ENCODE data around the gene KCNQ4. TPM values are rescaled to one million over a fixed set of nuclear protein-coding genes. Genes with fewer than 3 reads are reported as not detected.

KCNQ4 gene
- total and polyA plus RNA-seq, 2 donors (not counting 1 experiment from before 2014, with no cell fraction given), result 0.16 to 0.20 TPM

GRCh38 chr1:40876436-40876761, 92.8 kb downstream of the KCNQ4 start:
- Mint-ChIP-seq H3K9me3 (ENCODE audit: insufficient read depth) (peaks cover 2% of the 10 kb centered on the region), H3K4me3 (no peak overlapping the region), H3K4me1 (no peaks in the 10 kb centered on the region), H3K27ac (no peak overlapping the region), H3K27me3 (peaks cover 21% of the 10 kb centered on the region)
- Histone ChIP-seq H3K27ac (ENCODE audit: low read length in 2 of 2) (no peak overlapping the region), H3K36me3 (replicated peaks in 1 of 2; ENCODE audit: control extremely low read depth in 1 of 2, control insufficient read depth in 1 of 2, extremely low read depth in 1 of 2, insufficient read depth in 2 of 2, low read length in 1 of 2) (no peaks in the 10 kb centered on the region), H3K9ac (ENCODE audit: low read length) (no peak overlapping the region), H3K79me2 (ENCODE audit: control insufficient read depth, insufficient read depth, low read length) (no peaks in the 10 kb centered on the region), H3K4me3 (ENCODE audit: control extremely low read depth in 1 of 5, extremely low read depth in 1 of 5, insufficient read depth in 1 of 5, low read depth in 2 of 5, low read length in 4 of 5) (no peak overlapping the region), H2AFZ (ENCODE audit: insufficient read depth, low read depth, low read length, poor library complexity, severe bottlenecking) (no peak overlapping the region), H3K4me2 (replicated peaks; ENCODE audit: low read depth, low read length, poor library complexity, severe bottlenecking) (no peak overlapping the region), H4K20me1 (ENCODE audit: control insufficient read depth, insufficient read depth, low read length, poor library complexity, severe bottlenecking) (no peaks in the 10 kb centered on the region), H3K27me3 (replicated peaks in 1 of 4; ENCODE audit: control extremely low read depth in 1 of 4, control insufficient read depth in 3 of 4, insufficient read depth in 4 of 4, low read length in 3 of 4) (peaks cover 0 to 19% (median 2%) of the 10 kb centered on the region in 4 experiments), H3K9me3 (ENCODE audit: control extremely low read depth in 1 of 3, control insufficient read depth in 2 of 3, insufficient read depth in 1 of 3, low read length in 2 of 3) (no peaks in the 10 kb centered on the region), H3K4me1 (ENCODE audit: control insufficient read depth in 2 of 2, insufficient read depth in 2 of 2, low read length in 2 of 2) (no peaks in the 10 kb centered on the region)
- 100% methylated on average over 2 of the region's 2 CpGs for WGBS (ENCODE audit: insufficient coverage)
- ATAC-seq (ENCODE audit: low read depth) (no peak), DNase-seq (no peak)
- POLR2A ChIA-PET, result no interaction called here
- CTCF ChIA-PET, result no interaction called here
- TF ChIP-seq EZH2 (IDR thresholded peaks at IDR 0.05; ENCODE audit: borderline replicate concordance, insufficient read depth, low read depth, low read length, poor library complexity, severe bottlenecking), result no peak
- TF ChIP-seq, protein P1, sequence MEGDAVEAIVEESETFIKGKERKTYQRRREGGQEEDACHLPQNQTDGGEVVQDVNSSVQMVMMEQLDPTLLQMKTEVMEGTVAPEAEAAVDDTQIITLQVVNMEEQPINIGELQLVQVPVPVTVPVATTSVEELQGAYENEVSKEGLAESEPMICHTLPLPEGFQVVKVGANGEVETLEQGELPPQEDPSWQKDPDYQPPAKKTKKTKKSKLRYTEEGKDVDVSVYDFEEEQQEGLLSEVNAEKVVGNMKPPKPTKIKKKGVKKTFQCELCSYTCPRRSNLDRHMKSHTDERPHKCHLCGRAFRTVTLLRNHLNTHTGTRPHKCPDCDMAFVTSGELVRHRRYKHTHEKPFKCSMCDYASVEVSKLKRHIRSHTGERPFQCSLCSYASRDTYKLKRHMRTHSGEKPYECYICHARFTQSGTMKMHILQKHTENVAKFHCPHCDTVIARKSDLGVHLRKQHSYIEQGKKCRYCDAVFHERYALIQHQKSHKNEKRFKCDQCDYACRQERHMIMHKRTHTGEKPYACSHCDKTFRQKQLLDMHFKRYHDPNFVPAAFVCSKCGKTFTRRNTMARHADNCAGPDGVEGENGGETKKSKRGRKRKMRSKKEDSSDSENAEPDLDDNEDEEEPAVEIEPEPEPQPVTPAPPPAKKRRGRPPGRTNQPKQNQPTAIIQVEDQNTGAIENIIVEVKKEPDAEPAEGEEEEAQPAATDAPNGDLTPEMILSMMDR (IDR thresholded peaks at IDR 0.05), result no peak
- intact Hi-C loops (cut with micrococcal nuclease), result no loop called here

GRCh38 chr1:40876891-40877290, 93.3 kb downstream of the KCNQ4 start:
- H3K9me3 Mint-ChIP-seq (ENCODE audit: insufficient read depth), result peaks cover 2% of the 10 kb centered on the region
- no peak overlapping the region for H3K4me3 Mint-ChIP-seq
- POLR2A ChIA-PET, result no interaction called here

More at GRCh38 chr1:40876891-40877290, 93.3 kb downstream of the KCNQ4 start:
- H3K4me3 ChIP-seq (ENCODE audit: control extremely low read depth in 1 of 5, extremely low read depth in 1 of 5, insufficient read depth in 1 of 5, low read depth in 2 of 5, low read length in 4 of 5), result no peak overlapping the region
- ATAC-seq (ENCODE audit: low read depth), result no peak
- H3K4me1 ChIP-seq (ENCODE audit: control insufficient read depth in 2 of 2, insufficient read depth in 2 of 2, low read length in 2 of 2), result no peaks in the 10 kb centered on the region
- Mint-ChIP-seq H3K27me3 (peaks cover 21% of the 10 kb centered on the region), H3K4me1 (no peaks in the 10 kb centered on the region), H3K27ac (no peak overlapping the region)
- no peak overlapping the region for H3K4me2 ChIP-seq (replicated peaks; ENCODE audit: low read depth, low read length, poor library complexity, severe bottlenecking)
- TF ChIP-seq EZH2 (IDR thresholded peaks at IDR 0.05; ENCODE audit: borderline replicate concordance, insufficient read depth, low read depth, low read length, poor library complexity, severe bottlenecking), result no peak
- TF ChIP-seq, protein P1 (IDR thresholded peaks at IDR 0.05), result no peak
- H3K9me3 ChIP-seq (ENCODE audit: control extremely low read depth in 1 of 3, control insufficient read depth in 2 of 3, insufficient read depth in 1 of 3, low read length in 2 of 3), result no peaks in the 10 kb centered on the region
- no peak overlapping the region for H2AFZ ChIP-seq (ENCODE audit: insufficient read depth, low read depth, low read length, poor library complexity, severe bottlenecking)
- peaks cover 0 to 21% (median 2%) of the 10 kb centered on the region in 4 experiments for H3K27me3 ChIP-seq (replicated peaks in 1 of 4; ENCODE audit: control extremely low read depth in 1 of 4, control insufficient read depth in 3 of 4, insufficient read depth in 4 of 4, low read length in 3 of 4)
- CTCF ChIA-PET, result no interaction called here
- intact Hi-C loops (cut with micrococcal nuclease), result no loop called here
- no peaks in the 10 kb centered on the region for H4K20me1 ChIP-seq (ENCODE audit: control insufficient read depth, insufficient read depth, low read length, poor library complexity, severe bottlenecking)
- H3K27ac ChIP-seq (ENCODE audit: low read length in 2 of 2), result no peak overlapping the region
- DNase-seq, result no peak
- no peaks in the 10 kb centered on the region for H3K79me2 ChIP-seq (ENCODE audit: control insufficient read depth, insufficient read depth, low read length)
- WGBS (ENCODE audit: insufficient coverage), result no CpG with 5 or more reads among the region's 1 CpG
- no peaks in the 10 kb centered on the region for H3K36me3 ChIP-seq (replicated peaks in 1 of 2; ENCODE audit: control extremely low read depth in 1 of 2, control insufficient read depth in 1 of 2, extremely low read depth in 1 of 2, insufficient read depth in 2 of 2, low read length in 1 of 2)
- no peak overlapping the region for H3K9ac ChIP-seq (ENCODE audit: low read length)

All from B cell (primary cell).